HG02938 (cell line): ENCODE data around the gene CKAP2L.

Source experiments
- ATAC-seq: cut with Tn5 transposase; IDR thresholded peaks from one replicate; pipeline ENCODE4 v1.9.1; 2021; ENCODE audit warnings: mild to moderate bottlenecking, moderate library complexity; ENCODE audit not compliant: unreplicated experiment

Gene CKAP2L

GRCh38 chr2:112767693-112768330 lies 3.4 kb upstream of the CKAP2L start:
- ATAC-seq: no peak

DNA sequence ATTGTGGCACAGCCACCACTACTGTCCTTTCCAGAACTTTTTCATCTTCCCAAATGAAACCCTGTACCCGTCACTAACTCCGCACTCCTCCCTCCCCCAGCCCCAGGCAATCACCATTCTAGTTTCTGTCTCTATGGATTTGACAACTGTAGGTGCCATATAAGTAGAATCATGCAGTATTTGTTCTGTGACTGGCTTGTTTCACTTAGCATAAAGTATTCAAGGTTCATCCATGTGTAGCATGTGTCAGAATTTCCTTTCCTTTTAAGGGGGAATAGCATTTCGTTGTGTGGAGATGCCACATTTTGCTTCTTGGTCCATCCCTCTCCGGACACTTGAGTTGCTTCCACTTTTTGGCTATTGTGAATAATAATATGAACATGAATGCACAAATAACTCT lies 842 bp upstream of the CKAP2L start:
- ATAC-seq: no peak

- ATAC-seq: no peak
Observed at GRCh38 chr2:112762276-112762675, 2.1 kb downstream of the CKAP2L start.

DNA sequence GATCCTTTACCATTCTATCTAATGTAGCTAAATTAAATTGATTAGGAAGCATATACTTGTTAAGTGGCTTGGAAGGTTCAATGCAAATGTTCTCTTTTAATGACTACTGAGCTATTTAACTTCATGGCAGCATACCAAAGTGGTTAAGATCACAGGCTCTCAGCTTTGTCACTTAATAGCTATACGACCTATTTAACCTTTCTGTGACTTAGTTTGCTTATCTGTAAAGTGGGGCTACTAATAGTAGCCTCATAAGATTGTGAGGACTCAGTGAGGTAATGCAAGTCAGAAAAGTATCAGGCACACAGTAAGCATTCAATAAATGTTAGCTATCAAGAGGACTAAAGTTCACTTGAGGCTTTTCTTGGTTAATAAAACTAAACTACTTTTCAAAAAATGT lies 4.3 kb downstream of the CKAP2L start:
- no peak for ATAC-seq

- ATAC-seq: no peak
Observed at GRCh38 chr2:112758711-112759110, 5.7 kb downstream of the CKAP2L start.

DNA sequence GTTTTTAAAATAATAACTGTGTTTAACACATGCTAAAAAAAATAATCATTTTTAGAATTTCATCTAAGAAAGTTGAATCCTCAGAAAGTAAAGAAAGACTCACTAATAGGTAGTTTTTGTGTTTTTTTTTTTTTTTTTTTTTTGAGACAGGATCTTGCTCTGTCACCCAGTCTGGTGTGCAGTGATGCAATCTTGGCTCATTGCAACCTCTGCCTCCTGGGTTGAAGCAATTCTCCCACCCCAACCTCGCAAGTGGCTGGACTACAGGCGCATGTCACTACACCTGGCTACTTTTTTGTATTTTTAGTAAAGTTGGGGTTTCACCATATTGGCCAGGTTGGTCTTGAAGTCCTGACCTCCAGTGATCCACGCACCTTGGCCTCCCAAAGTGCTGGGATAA lies 7.1 kb downstream of the CKAP2L start:
- ATAC-seq: no peak

DNA sequence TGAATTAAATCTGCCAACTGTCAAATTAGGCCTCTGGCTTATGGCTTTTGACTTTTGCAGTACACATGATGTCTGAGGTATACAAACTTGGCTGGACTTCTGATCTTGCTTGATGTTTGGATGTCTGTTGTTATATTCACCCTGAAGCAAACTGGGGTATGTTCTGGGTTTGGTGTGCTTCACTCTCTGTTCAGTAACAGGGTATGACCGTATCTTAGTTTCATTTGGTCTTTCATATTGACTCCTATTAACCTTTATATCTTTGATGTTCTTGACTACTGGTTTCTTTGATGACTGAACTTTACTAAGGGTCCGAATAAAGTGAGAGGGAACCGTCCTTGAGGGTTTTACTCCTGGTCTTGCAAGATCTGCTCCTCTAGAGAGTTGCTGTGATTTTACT lies 8.2 kb downstream of the CKAP2L start:
- ATAC-seq: no peak

DNA sequence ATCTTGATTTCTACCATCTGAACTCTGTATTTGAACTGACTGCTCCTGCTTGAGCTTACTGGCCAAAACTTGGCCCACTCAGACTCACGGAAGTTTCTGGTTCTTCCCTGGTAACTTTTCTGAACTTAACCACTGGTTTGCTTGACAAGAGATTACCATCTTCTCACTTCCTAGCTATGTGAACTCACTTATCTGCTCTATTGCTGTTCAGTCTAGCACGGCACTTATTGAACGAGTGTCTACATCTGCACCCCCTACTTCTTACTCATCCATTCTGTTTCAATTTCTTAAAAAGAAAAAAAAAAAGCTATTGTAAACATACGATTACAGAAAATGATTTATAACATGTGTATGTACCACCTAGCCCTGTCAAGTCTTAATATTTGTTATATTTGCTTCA lies 9.0 kb downstream of the CKAP2L start:
- ATAC-seq: no peak

GRCh38 chr2:112754564-112754963 lies 9.8 kb downstream of the CKAP2L start:
- ATAC-seq: no peak

DNA sequence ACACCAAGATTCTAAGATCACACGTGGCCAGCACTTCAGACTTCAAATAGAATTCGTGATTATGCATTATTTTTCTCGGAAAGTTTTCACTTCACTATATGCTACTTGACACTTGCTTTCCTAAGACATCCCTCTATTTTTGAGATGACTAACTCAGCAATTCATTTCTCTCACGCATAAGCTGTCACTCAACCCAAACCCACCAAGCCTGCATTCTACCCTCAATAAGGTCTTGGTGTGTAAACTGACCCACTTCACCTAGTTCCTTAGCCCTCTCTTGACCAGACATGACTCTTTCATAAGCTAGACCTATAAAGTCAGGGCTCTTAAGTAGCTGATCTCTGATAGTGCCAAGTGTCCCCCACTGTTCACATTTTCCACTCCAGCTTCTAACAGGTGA lies 11.7 kb downstream of the CKAP2L start:
- ATAC-seq: no peak

DNA sequence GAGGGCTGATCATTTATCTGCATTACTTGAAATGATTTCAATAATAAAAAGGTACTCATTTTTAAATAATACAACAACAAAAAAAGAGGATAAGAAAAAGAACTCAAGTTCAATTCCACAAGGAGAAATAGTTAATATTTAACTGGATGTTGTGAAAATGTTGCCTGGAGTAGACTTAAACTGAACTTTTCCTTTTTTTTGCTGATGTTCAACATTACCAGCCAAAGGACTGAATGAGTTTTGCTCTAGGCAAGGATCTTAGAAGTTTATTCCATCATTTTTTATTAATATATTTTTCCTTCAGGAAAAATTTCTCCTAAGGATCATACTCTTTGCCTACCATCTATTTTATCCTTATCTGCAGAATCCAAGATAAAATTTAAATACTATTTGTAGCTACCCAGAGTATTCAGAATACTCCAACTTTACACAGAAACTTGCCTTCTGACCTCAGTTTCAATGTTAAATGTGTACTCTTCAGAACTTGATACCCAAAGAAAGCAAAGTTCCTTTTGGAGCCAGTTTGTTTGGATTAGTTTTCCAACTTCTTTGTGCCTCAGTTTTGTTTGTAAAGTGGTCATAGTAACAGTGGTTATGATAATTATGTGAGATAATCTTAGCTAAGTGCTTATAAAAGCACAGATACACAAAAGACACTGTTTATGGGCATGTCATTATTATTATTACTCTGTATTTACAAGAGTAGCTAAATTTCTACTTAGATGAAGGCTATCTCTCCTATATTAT lies 12.8 kb downstream of the CKAP2L start:
- no peak for ATAC-seq

DNA sequence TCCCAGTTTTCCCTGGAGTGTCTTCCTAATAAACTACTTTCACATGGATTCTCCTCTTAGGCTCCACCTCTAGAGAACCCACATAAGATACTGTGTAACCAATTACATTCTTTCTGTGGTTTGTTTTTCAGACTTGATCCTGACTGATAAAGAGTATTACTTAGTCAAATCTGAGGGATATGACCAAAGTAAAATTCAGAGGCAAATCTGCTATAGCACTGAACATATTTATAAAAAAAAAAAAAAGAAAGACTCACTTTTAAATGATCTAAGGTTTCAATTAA lies 13.9 kb downstream of the CKAP2L start:
- no peak for ATAC-seq

- ATAC-seq: peak; percentile 85
Observed at GRCh38 chr2:112749755-112750559, 14.5 kb downstream of the CKAP2L start.

- no peak for ATAC-seq
Observed at GRCh38 chr2:112740527-112740926, 23.9 kb downstream of the CKAP2L start.

GRCh38 chr2:112737542-112738232 lies 26.7 kb downstream of the CKAP2L start:
- ATAC-seq: no peak

DNA sequence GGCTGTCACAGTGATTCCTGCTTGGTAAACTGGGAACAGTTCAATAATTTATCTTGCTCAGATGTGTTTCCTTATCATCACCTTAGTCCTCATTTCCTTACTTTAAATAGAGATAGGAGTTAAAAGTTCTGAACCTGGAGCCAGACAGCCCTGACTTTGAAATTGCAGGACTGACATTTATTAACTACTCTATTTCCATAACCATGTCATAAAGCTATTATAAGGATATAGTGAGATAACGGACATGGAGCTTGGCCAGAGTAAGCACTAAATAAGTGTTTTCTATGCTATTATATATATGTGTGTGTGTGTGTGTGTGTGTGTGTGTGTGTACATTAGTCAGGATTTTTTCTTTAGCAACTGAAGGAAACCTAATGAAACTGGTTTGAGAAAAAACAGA lies 30.5 kb downstream of the CKAP2L start:
- no peak for ATAC-seq

DNA sequence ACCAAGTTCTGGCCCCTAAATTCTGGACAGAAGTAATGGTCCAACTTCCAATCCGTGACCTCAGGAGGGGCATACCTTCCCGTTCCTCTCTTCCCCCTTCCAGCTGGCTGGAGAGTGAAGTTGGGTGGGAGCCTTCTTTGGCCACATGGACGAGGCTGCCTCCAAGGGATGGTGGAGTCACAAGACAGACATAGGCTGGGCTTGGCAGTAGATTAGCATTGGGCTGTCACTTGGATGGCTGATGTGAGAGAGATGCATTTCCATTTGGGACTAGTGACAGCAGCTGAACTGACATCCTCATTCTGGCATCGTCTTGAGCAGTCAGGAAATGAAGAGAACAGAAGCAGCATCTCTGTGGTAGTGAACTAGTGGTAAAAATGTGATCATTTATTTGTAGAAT lies 31.0 kb downstream of the CKAP2L start:
- ATAC-seq: no peak

DNA sequence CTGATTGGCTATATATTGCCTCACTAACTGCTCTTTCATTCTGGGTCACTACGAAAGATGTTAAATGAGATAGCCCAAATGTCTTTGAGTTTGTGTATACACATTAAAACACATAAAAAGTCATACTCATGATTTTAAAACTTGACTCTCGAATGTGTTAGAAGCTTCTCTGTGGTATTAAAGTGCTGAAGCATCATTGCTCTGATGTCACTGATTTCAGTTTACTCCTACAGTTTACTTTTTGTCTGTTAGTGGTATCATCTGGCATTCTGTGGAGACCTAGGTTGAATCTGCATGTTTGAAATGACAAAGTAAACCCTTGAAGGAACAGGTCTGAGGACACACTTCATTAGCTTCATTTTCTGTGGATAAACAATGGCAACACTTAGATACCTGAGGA lies 32.9 kb downstream of the CKAP2L start:
- no peak for ATAC-seq

DNA sequence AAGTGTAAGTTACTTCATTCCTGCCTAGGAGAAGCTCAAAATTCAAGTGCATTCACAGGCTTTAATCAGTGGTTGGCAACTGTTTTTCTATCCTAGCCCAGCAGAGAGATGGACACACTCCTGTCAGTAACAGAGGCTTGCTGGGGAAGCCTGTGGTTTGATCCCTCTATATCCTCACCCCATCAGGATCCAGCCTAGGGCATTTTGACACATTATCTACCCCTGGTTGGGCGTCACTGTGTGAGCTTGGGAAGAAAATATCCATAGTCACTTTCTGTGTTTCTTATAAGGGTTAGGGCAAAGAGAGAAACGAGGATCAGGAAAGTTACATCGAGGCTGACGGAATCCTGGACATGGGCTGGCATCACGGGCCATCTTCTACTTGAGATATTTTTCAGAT lies 33.6 kb downstream of the CKAP2L start:
- ATAC-seq: no peak

DNA sequence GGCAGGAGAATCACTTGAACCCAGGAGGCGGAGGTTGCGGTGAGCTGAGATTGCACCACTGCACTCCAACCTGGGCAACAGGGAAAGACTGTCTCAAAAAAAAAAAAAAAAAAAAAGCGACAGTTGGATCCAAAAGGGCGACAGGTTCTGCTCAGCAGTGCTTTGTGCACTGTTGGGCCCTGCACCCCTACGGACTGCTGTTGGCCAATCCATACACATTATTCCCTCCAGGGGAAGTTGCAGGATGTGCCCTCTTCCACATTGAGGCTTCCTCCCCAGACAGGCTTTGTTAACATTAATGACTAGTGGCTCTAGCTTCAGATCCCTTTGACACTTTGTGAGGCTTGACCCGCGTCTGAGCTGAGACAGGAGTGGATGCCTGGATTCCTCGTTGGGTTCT lies 34.2 kb downstream of the CKAP2L start:
- ATAC-seq: no peak

- no peak for ATAC-seq
Observed at GRCh38 chr2:112728378-112729175, 35.8 kb downstream of the CKAP2L start.
